Adipocyte (in vitro differentiated cells): ENCODE data around the gene CASZ1.

ENCODE experiments used
- DNase-seq: peaks from one replicate; pipeline ENCODE4 v3.0.0-alpha.2; 2015; ENCODE audit warnings: low read depth
- H3K27me3 ChIP-seq: replicated peaks from 2 replicates; pipeline ENCODE4 v1.7.0; 2013; ENCODE audit warnings: mild to moderate bottlenecking, low read length, moderate library complexity; ENCODE audit not compliant: control insufficient read depth, insufficient read depth
- H3K36me3 ChIP-seq: 2 replicates; pipeline ENCODE4 v1.7.0; 2013; ENCODE audit warnings: low read length, mild to moderate bottlenecking, moderate library complexity; ENCODE audit not compliant: control insufficient read depth, insufficient read depth, severe bottlenecking
- H3K4me1 ChIP-seq: 2 replicates; pipeline ENCODE4 v1.7.0; 2013; ENCODE audit warnings: mild to moderate bottlenecking, low read length, moderate library complexity; ENCODE audit not compliant: control insufficient read depth, insufficient read depth
- H3K4me3 ChIP-seq: 2 replicates; pipeline ENCODE4 v1.7.0; 2013; ENCODE audit warnings: mild to moderate bottlenecking, low read length, moderate library complexity
- H3K9ac ChIP-seq: 2 replicates; pipeline ENCODE4 v1.7.0; 2013; ENCODE audit warnings: mild to moderate bottlenecking, low read length, moderate library complexity
- H3K9me3 ChIP-seq: 2 replicates; pipeline ENCODE4 v1.7.0; 2013; ENCODE audit warnings: mild to moderate bottlenecking, low read length, moderate library complexity; ENCODE audit not compliant: control insufficient read depth

Gene CASZ1

DNA sequence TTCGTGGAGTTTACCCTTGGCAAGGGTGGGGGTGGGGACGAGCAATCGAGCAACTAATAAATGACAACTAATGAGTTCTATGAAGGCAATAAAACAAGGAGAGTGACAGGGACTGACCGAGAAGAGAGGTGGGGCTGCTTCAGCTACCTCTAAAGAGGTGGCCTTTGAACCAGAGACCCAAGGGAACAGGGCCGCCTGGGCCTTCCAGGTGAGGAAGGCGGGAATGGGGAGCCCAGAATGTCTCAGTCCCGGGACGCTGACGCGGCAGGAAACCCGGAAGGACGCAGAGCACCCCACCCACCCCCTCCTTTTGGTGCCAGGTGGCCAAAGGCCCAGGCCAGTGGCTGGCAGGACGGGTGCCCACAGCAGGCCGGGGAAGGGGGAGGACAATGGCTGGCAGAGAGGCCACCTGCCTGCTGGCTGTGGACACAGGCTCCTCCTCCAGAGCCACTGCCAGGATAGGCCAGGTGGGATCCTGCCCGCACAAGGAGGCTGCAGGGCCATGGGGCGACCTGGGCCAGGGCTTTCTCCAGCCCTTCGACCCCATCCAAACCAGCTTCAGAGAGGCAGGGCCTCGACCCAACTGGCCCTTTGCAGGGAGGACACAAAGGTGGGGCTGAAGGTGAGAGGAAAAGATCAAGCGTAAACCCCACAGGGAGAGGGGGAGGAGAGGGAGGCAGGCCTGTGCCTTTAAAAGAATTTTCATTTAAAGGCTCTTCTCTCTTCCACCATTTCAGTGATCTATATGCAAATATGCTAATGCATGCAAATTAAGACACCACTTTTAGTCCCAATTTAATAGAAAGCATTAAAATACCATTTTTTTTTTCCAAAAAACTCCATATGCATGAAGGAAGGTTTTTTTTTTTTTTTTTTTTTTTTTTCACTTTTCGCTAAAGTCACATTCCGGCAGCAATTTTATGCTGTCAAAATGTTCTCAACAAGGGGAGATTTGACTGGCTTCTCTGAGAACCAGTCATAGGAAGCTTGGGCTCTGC is 58.1 kb downstream of the CASZ1 start:
- Histone ChIP-seq H3K9ac (no peak overlapping the region), H3K9me3 (no peaks in the 10 kb centered on the region), H3K36me3 (no peaks in the 10 kb centered on the region), H3K27me3 (peaks cover 85% of the 10 kb centered on the region), H3K4me3 (no peak overlapping the region), H3K4me1 (no peaks in the 10 kb centered on the region)
- DNase-seq: no peak

DNA sequence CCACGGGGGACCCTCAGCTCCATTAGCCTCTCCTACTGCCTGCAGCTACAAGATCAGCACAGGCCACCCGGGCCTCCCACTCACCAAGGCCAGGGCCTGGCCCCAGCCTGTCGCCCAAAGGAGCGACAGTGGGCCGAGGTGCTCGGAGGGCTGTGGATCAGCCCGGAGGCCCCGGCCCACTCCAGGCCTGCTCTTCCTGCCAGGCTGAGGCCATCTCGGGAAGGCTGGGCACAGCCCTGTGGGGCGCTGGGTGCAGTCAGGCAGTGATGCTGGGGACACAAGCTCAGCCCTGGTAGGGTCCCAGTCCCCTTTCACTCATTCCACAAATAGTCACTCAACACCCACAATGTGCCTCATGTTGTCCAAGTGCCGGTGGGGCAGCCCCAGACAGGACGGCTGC is 58.8 kb downstream of the CASZ1 start:
- Histone ChIP-seq H3K4me3 (no peak overlapping the region), H3K27me3 (peaks cover 86% of the 10 kb centered on the region), H3K36me3 (no peaks in the 10 kb centered on the region), H3K9me3 (no peaks in the 10 kb centered on the region), H3K9ac (no peak overlapping the region), H3K4me1 (no peaks in the 10 kb centered on the region)
- DNase-seq: no peak

DNA sequence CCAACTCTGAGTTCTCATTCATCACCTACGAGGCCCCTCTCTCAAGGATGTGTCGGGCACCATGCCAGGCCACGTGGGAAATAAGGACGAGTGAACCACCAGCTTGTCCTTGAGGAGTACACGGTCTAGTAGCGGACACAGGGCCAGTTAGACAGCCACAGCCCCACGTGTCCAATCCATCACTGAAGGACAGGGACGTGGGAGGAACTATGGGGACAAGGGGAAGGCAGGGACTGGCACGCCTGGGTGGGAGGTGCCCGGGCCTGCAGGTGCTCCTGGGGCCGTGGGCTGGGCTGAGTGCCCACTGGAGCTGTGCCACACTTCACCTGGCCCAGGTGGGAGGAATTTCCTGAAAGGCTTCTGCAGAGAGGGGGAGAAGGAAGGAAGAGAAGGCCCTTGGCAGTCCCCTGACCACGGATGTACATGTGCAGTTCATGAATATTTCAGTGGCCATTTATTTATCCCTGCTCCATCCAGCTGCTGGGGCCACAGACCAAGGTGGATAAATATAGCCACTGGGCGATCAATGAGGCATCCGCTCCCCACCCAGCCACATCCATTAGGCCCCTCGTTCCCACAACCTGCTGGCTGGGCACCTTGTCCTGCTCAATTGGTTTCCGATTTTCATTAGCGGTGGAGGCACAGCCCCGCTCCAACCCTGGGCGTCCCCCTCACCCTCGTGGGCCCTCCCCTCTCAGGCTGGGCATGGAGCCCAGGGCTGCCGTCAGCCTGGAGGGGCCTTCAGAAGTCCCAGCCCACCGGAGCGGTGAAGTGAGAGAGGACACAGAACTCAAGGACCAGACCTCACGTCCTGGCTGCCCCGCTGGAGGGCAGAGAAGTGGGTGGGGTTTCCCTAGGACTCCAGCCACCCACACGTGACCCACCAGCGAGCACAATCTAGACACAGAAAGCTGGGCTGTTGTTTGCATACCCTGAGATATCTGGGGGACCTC is 59.5 kb downstream of the CASZ1 start:
- Histone ChIP-seq H3K4me3 (no peak overlapping the region), H3K9me3 (no peaks in the 10 kb centered on the region), H3K9ac (no peak overlapping the region), H3K27me3 (peaks cover 84% of the 10 kb centered on the region), H3K36me3 (no peaks in the 10 kb centered on the region), H3K4me1 (no peaks in the 10 kb centered on the region)
- DNase-seq: no peak

DNA sequence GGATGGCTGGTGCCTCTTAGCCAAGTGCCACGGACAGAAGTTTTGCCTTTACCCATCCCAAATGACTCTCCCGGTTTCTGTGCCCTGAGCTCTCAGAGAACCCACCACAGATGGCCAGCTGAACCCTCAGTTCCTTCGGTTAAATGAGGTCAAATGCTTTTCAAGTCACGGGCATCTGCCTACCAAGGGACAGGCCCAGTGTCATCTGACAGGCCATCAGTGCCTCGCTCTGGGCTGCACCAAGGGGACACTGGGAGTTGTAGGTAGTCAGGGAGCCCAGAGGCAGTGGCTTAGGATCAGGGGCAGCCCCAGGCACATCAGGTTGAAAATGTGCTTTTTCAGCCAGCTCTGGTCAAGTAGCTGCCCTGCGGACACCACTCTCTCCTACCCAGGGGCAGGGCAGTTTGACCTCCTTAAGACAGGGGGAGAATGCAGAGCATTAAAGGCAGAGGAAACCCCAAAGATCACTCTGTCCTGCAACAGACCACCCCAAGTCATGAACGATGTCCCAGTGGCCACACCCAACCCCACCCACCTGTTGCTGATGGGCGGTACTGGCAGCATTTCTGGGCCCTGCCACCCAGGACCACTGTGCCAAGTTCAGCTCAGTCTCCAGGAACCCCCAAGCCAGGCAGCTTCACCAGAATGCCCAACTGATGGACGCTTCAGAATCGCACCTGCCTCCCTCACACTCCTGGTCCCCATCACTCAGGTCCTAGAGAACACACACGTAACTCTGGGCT is 60.7 kb downstream of the CASZ1 start:
- DNase-seq: no peak
- Histone ChIP-seq H3K9me3 (no peaks in the 10 kb centered on the region), H3K27me3 (peaks cover 76% of the 10 kb centered on the region), H3K36me3 (no peaks in the 10 kb centered on the region), H3K4me3 (no peak overlapping the region), H3K4me1 (no peaks in the 10 kb centered on the region), H3K9ac (no peak overlapping the region)

DNA sequence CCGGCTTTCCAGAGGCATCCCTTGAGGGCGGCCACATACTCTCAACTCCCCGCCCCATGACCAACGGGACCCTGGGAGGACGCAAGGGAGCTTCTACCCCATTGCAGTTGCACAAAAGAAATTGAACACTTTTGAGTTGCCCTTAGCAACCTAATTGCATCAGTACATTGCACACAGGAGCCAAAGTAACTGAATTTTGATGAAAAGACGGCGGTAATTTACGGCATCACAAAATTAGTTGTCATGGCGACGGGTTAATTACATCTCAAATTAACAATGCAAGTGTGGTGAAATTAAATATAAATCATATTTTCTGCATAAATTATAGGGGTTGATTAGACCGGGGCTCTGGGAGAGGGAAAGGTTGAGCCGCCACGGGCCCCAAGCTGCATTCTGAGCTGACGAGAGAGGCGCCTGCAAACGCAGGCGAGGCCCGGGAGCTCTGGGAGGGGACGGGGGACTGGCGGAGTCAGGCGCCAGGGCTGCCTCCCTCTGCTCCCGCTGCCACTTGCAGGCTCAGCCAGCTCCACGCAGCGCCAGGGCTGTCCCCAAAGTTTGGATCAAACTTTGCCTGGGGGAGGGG is 61.4 kb downstream of the CASZ1 start:
- no peaks in the 10 kb centered on the region for H3K36me3 ChIP-seq
- no peak for DNase-seq
- peaks cover 71% of the 10 kb centered on the region for H3K27me3 ChIP-seq
- no peaks in the 10 kb centered on the region for H3K4me1 ChIP-seq
- H3K9me3 ChIP-seq: no peaks in the 10 kb centered on the region
- no peak overlapping the region for H3K9ac ChIP-seq
- no peak overlapping the region for H3K4me3 ChIP-seq

DNA sequence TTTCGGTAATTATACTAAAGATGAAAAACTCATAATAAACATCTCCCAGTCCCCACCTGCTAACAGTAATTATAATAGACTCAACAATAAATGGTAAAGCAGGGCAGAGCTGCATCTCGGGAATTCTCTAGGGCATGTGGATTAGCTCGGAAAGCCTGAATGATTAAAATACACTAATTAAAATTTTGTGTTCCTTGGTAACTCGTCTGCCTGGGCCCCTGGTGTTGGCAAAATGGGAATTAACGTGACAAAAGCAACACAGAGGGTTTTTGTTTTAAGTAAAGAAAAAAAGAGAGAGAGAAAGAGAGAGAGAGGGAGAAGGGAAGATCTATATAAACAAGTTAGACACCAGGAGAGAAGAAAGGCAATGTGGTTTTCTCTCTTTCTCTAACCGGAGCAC is 62.1 kb downstream of the CASZ1 start:
- DNase-seq: no peak
- no peaks in the 10 kb centered on the region for H3K9me3 ChIP-seq
- H3K27me3 ChIP-seq: peaks cover 66% of the 10 kb centered on the region
- no peak overlapping the region for H3K9ac ChIP-seq
- H3K4me3 ChIP-seq: no peak overlapping the region
- H3K36me3 ChIP-seq: no peaks in the 10 kb centered on the region
- H3K4me1 ChIP-seq: no peaks in the 10 kb centered on the region

DNA sequence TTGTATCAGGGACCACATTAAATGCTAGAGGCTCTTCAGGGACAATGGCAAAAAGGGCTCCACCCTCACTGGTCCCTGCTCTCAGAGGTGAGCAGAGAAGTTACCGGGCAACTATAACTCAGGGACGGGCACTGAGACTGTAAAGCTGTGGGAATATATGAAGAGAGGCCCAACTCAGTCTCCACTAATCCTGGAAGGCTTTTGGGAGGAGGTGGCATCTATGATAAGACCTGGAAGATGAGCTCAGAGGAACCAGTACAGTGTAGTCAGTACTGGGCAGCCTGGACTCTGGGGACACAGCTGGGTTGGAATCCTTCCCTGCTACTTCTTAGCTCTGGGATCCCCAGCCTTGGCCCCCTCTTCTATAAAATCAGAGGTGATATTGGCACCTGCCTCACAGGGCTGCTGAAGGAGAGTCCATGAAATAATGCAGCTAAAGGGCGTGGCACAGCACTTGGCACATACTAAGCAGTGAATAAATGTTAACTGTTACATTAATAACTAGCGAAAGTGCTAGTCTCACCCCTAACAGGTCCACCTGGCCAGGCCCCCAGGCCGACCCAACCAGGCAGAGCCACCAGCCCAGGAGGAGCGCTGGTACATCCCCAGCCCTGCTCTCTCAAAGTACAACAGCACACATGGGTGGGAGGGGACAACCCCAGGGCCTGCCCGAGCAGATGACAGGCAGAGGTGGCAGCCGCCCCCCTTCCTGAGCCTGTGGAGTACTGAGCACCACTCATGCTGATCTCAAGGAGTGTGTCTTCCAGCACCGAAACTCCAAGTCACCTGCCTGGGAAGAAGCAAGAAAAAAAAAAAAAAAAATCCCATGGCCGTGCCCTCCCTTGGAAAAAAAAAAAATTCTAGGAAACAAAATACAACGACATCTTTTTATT is 62.7 kb downstream of the CASZ1 start:
- Histone ChIP-seq H3K9ac (no peak overlapping the region), H3K4me3 (no peak overlapping the region), H3K27me3 (peaks cover 62% of the 10 kb centered on the region), H3K9me3 (no peaks in the 10 kb centered on the region), H3K4me1 (no peaks in the 10 kb centered on the region), H3K36me3 (no peaks in the 10 kb centered on the region)
- DNase-seq: no peak

DNA sequence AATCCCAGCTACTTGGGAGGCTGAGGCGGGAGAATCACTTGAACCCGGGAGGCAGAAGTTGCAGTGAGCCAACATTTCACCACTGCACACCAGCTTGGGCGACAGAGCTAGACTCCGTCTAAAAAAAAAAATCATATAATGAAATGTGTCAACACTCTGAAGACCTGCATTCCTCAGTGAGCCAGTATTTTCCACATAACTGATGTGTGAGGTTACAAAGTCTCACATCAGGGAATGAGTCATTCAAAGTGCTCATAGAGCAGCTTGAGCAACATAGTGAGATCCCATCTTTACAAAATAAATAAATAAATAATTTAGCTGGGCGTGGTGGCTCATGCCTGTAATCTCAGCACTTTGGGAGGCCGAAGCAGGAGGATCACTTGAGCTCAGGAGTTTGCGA is 65.5 kb downstream of the CASZ1 start:
- no peak overlapping the region for H3K4me3 ChIP-seq
- H3K9me3 ChIP-seq: no peaks in the 10 kb centered on the region
- no peaks in the 10 kb centered on the region for H3K36me3 ChIP-seq
- peak; percentile 66 for DNase-seq
- H3K27me3 ChIP-seq: peaks cover 54% of the 10 kb centered on the region
- H3K9ac ChIP-seq: no peak overlapping the region
- H3K4me1 ChIP-seq: no peaks in the 10 kb centered on the region

DNA sequence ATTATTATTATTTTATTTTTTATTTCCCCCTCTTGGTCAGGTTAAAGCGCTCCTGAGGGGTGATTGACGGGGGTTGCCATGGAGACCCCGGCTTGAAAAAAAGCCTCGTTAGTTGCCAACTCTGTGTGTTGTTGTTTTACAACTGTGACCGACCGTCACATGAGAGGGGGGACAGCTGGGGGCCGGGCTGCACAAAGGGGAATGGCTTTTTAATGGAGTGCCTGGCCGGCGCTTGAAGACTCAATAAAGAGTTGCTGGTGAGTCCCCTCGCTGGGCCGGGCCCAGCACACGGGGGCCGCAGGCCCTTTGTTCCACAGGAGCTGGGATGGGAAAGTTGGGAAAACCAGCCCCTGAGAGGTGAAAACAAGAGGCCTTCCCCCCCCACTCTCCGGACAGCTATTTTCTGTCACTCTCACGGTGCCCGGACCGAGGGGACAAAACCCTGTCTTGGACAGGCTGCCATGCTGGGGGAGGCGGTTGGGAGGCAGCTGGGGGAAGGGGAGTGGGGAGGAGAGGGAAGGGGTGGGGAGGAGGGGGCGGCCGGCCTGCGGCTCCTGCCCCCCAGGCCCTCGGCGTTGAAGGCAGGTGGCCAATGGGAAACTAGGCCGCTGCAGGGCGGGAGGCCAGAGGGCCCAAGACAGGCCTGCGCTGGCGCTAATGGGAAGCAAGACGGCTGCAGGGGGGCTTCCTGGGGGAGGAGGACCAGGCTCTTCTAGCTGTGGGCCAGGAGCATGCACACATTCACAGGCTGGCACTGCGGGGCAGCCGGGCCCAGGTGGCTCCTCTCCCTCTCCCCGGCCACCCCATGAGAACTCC is 67.6 kb downstream of the CASZ1 start:
- Histone ChIP-seq H3K9me3 (peaks cover 4% of the 10 kb centered on the region), H3K9ac (no peak overlapping the region), H3K4me1 (peaks cover 10% of the 10 kb centered on the region), H3K27me3 (peaks cover 42% of the 10 kb centered on the region), H3K36me3 (no peaks in the 10 kb centered on the region), H3K4me3 (no peak overlapping the region)
- DNase-seq: no peak
